Occipital lobe (tissue), 2 donors: ENCODE results near the gene BRK1. TPM values are rescaled to one million over a fixed set of nuclear protein-coding genes. Genes with fewer than 3 reads are reported as not detected.
"Not testable (repeated sequence)": the region's sequence is repeated elsewhere in the genome, so short reads cannot be mapped to it uniquely, and the experiment has no call there.

Source experiments
- DNase-seq: peaks from one replicate; lab custom pipeline; 2025; lab: John Stamatoyannopoulos, UW
- total RNA-seq: library from RNA; depleted of rRNA; stranded (reverse); fragments of >200 nt; gene quantifications from one replicate; pipeline ENCODE4 v1.2.3, GENCODE V29; 2014

BRK1 gene
- total RNA-seq, 1 donor from 2014 or later = 99.2 TPM

DNA sequence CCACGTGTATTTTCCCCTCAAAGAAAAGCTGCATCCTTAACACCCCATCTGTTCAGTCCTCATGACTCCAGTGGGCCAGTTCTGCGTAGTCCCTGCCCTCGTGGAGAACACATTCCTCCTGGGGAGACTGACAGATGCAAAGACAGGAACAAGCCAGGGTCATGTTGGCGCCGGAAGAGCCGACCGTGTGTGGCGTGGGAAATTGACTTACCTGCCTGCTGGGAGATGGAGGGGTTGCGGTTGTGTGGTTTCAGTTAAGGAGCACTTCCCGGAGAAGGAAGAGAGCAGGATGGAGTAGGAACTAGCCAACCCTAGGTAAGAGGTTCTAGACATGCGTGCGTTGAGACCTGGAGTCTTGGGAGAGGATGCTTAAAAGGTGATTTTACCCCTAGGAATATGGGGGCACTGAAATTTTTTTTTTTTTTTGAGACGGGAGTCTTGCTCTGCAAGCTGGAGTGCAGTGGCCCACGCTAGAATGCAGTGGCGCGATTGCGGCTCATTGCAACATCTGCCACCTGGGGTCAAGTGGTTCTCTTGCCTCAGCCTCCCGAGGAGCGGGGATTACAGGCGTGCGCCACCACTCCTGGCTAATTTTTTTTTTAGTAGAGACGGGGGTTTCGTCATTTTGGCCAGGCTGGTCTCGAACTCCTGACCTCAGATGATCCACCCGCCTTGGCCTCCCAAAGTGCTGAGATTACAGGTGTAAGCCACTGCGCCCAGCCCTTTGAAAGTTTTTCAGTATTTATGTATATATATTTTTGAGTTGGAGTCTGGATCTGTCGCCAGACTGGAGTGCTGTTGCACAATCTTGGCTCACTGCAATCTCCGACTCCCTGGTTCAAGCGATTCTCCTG lies 27.5 kb downstream of the BRK1 start:
- no peak for DNase-seq

DNA sequence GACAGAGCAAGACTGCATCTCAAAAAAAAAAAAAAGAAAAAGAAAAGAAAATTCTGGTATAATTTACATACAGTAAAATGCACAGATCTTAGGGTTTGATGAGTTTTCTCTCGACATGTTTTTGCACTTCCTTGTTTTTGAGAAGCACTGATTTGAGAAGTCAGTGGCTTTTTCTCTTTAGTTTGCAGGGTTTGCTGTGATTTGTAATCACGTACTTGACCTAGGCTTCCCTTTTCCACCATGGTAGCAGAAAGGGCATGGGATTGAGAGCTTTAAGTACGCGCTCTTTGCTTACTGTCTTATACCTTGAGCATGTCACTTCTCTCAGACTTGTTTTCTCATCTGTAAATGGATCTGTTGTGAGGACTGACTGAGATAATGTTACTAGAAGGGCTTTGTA lies 30.2 kb downstream of the BRK1 start:
- DNase-seq = no peak

DNA sequence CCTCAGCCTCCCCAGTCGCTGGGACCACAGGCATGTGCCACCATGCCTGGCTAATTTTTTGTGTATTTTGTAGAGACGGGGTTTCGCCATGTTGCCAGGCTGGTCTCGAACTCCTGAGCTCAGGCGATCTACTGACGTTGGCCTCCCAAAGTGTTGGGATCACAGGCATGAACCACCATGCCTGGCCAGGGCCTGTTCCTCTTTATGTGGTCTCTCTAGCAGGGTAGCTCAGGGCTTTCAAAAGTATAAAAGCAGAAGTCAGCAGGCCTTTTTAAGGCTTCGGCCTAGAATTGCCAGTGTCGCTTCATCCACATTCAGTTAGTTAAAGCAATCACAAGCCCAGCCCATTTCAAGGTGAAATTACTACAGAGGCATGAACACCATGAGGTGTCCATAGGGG lies 33.8 kb downstream of the BRK1 start:
- no peak for DNase-seq

DNA sequence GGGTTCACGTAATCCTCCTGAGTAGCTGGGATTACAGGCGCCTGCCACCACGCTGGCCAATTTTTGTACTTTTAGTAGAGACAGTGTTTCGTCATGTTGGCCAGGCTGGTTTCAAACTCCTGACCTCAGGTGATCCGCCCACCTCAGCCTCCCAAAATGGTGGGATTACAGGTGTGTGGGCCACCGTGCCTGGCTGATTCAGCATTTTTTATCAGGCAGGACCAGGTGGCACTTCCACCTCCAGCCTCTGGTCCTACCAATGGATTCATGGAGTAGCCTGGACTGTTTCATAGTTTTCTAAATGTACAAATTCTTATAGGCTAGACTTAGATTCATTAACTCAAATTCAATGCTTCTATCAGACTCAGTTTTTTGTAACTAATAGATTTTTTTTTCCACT lies 35.5 kb downstream of the BRK1 start:
- DNase-seq = no peak

DNA sequence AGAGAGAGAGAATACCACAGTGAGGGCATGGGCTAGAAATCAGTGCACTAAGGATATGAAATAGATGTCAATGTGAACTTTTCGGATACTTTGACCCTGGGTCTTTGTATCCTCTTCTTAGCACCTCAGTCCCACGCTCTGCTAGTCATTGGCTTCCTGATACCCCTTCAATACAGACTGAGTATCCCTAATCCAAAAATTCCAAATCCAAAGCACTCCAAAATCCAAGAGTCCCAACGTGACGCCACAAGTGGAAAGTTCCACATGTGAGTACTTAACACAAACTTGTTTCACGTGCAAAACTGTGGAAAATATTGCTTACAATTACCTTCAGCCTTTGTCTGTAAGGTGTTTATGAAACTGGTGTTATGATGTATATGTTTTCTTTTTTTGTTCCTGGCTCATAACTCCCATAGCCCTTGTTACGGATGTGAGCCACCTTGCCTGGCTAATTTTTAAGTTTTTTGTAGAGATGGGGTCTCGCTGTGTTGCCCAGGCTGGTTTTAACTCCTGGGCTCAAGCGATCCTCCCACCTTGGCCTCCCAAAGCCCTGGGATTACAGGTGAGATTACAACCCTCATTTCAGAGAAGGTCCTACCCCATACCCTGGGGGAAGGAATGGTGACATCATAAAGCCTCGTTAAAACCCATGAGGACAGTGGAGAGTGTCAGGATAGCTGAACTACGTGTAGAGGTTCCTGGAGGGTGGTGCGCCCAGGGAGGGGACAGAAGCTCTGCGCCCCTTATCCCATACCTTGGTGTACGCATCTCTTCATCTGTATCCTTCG lies 39.1 kb downstream of the BRK1 start:
- no peak for DNase-seq

DNA sequence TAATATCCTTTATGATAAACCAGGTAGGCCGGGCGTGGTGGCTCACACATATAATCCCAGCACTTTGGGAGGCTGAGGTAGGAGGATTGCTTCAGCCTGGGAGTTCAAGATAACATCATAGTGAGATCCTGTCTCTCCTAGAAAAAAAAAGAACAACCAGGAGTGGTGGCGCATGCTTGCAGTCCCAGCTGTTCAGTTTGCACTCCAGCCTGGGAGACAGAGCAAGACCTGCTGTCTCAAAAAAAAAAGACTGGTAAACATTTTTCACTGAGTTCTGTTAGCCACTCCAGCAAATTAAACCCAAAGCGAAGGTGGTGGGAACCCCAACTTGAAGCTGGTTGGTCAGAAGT lies 39.6 kb downstream of the BRK1 start:
- no peak for DNase-seq

DNA sequence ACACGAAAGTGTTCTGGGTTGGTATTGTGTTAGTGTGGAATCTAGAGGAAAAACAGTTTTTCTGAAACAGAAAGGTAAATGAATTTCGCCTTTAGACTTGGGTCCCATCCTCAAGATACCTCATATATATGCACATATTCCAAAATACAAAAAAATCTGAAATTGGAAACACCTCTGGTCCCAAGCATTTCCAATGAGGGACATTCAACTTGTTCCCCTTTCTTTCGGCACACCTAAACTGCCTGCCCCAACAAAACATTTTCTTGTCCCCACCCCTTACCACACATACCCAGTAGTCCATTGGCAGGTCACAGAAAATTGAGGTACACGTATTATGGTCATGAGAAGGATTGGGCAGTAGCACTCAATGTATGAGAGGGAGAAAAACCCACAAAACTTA lies 40.2 kb downstream of the BRK1 start:
- no peak for DNase-seq

DNA sequence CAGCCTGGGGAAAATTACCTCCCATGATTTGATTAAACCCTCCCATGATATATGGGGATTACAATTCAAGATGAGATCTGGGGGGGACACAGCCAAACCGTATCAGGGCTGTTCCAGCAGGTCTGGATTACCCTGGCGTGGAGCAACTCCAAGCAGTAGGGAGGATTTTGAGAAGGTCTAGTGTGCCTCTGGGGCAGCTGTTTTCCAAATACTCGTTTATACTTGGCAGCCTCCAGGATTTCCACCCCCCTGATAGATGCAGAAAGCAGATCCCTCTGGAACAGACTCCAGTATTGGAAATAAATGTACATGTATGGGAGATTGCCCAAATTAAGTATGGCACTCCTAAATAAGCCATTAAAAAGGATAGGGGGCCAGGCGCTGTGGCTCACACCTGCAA lies 41.6 kb downstream of the BRK1 start:
- DNase-seq = no peak

DNA sequence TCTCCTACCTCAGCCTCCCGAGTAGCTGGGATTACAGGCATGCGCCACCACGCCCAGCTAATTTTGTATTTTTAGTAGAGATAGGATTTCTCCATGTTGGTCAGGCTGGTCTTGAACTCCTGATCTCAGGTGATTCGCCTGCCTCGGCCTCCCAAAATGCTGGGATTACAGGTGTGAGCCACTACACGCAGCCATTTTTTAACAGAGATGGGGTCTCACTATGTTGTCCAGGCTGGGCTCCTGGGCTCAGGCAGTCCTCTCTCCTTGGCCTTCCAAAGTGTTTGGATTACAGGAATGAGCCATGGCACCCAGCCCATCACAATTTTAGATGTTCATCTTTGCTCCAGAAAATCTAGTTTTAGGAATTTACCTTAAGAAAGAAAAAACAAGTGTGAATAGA lies 43.1 kb downstream of the BRK1 start:
- DNase-seq = not testable (repeated sequence)

DNA sequence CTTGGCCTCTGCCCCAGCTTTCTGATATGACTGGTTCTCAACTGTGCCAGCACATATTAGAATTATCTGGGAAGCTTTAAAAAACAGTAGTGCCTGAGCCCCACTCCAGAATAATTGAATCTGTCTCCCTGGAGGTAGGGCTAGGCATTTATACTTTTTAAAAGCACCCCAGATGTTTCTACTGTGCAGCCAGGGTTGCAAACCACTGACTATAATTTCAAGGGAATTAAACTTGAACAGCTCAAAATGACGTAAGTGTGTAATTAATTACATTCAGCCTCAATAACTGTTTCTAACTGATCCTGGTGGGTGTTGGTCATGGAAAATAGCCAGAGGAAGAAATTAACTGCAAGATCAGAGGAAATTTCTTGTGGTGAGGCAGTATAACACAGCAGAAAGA lies 44.9 kb downstream of the BRK1 start:
- no peak for DNase-seq

DNA sequence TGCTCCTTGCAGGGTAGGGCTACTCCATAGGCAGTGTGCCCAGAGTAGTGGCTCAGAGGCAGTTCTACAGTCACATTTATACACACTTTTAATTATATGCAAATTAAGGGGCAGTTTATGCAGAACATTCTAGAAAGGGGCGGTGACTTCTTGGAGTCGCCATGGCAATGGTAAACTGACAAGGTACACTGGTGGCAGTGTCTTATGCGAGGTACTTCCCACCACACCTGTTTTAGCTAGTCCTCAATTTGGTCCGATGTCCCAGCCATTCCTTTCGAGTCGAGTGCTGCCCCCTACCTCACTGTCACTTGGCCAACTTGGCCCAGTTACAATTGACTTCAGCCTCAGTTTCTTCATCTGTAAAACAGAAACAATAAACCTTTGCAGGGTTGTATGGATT lies 45.5 kb downstream of the BRK1 start:
- no peak for DNase-seq

DNA sequence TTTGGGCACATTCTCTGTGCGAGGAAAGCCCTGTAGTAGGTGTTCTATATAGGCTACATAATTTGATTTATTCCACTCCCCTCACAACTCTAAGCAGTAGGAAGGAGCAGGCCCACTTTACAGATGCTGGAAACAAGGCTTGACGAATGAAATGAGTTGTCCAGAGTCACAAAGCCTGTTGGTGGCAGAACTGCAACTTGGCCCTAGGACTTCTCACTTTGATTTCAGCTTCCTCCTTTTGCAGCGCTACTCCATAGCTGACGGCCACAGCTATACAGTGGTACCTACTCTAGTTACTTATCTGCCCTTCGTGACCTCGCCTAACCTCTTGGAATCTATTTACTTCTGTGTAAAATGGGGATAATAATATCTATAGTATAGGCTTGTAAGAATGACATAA lies 46.7 kb downstream of the BRK1 start:
- DNase-seq = no peak

DNA sequence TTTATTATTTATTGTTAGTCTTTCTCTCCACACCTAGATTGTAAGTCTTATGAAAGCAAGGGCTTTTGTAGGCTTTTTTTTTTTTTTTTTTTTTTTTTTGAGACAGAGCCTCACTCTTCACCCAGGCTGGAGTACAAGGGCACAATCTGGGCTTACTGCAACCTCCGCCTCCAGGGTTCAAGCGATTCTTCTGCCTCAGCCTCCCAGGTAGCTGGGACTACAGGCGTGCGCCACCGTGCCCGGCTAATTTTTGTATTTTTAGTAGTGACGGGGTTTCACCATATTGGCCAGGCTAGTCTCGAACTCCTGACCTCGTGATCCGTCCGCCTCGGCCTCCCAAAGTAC lies 48.7 kb downstream of the BRK1 start:
- DNase-seq = not testable (repeated sequence)

DNA sequence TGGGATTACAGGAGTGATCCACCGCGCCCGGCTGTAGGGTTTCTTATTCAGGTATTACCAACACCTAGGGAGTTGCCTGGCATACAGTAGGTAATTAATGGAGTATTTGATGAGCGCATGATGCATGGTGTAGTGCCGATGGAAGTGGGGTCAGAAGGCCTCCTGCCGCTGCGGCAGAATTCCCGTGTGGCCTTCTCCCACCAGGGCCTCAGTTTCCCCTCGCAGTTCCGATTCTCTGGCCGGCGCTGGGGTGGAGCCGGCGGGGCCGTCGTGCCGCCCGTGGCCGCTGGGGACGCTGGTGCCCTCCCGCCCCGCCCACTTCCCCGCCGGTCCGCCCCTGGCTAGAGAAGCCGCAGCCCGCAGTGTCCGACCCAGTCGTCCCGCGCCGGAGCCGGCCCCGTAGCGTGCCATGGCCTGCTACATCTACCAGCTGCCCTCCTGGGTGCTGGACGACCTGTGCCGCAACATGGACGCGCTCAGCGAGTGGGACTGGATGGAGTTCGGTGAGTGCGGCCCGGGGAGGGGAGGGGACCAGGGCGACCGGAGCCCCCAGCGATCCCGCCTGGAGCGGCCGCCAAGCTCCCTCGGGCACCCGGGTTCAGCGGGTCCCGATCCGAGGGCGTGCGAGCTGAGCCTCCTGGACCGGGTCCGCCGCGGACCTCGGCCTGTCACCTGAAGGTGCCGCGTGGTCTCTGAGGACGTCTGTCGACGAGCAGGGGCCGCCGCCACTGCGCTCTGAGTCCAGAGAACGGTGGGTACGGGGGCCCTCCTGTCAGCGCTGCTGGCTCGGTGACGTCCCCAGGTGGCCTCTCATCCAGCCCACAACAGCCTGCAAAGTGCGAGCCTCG lies 49.3 kb downstream of the BRK1 start, which contains the start of gene IRAK2:
IRAK2 (plus strand) TSS at position 374 of the 848 bp plus-strand sequence; CDS start at position 410, 36 bp downstream.
- DNase-seq = peak; percentile 25

DNA sequence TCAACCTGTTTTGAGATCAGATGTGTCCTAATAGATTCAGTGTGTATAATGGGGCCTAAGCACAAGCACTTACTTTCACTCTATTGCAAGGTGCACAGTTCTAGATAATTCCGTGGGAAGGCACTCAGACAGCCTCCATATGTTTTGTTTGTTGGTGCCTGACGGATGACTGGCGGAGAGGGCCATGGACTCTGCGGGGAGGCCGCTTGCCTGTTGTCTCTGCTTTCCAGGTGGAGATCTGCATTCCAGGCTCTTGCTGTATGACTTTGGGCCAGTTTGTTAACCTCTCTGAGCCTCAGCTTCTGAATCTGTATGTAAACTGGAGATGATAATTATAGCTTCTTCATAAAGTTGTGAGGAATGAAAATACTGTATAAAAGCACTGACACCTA lies 50.7 kb downstream of the BRK1 start:
- DNase-seq = no peak

DNA sequence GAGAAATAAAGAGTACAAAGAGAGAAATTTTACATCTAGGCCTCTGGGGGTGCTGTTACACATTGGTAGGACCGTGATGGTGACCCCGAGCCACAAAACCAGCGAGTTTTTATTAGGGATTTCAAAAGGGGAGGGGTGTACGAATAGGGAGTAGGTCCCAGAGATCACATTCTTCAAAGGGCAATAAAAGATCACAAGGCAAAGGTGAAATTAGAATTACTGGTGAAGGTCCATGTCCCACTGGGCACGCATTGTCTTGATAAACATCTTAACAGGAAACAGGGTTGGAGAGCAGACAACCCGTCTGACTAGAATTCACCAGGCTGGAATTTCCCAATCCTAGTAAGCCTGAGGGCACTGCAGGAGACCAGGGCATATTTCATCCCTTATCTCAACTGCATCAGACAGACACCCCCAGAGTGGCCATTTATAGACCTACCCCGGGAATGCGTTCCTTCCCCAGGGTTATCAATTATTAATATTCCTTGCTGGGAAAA lies 53.6 kb downstream of the BRK1 start:
- DNase-seq = no peak

DNA sequence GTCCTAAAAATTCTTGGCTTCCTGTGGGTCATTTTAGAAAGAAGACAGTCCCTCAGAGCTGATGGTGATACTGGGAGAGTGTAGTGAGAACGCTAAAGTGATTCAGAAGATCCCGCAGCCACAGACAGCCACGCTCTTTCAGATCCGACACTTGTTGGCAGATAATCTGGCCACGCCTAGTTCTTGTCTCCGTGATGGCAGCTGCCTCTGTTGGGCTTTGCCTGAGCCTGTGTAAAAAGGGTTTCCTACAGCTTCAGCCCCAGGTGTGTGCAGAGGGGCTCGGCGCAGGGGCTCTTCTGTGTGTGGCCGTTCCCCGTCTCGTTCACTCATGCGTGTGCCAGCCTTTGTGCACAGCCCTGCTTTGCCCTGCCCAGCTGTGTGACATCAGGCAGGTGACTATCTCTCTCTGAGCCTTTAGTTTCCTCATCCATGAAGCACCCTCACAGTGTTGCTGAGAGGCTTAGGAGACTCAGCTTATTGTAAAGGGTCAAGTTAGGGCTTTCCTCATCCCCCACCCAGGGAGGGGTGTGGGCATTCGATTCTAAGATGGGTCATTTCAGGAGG lies 55.5 kb downstream of the BRK1 start:
- no peak for DNase-seq

DNA sequence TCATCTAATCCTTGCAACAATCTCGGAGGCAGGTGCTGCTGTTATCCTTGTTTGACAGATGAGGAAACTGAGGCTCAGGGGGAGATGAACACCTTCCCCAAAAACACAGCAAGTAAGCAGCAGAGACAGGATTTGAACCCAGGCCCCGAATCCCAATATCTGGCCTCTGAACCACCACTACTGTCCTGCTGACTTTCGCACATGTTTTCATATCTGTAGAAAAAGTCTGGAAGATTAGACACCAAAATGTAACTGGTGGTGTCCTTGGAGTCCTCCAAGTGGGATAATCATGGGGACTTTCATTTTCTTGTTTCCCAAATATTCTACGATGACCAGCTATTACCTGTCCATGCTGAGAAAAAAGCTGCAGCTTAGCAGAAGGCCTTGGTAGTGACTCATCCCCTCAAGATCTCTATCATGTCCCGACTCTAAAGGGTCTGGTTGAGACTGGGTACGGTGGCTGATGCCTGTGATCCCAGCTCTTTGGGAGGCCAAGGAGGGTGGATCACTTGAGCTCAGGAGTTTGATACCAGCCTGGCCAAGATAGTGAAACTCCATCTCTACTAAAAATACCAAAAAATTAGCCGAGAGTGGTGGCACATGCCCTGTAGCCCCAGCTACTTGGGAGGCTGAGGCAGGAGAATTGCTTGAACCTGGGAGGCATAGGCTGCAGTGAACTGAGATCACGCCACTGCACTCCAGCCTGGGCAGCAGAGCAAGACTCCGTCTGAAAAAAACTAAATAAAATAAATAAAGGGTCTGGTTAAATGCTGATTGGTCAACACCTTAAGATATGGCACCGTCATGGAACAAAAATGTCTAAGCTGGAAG lies 57.8 kb downstream of the BRK1 start:
- no peak for DNase-seq

DNA sequence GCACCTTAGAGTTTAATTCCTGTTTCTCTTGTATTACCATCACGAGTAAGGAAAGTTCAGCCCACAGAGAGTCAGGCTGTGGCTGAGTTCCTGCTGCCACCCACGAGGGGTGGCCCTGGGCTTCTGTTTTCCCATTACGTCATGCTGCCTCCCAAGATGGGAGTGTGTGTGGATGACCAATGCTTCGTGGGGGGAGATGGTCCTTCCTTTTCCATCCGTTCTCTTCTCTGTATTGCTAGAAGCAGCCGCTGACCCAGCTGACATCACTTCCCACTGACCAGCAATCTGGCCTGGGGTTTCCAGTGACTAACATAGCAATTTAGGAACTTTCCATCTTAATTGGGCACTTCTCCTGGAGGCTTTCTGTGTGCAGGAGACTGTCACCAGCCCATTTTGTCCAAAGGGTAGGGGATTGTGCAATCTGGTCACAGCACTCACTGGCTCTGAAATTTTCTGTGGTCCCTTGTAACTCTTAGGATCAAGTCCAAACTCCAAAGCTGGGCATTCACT lies 58.5 kb downstream of the BRK1 start:
- peak; percentile 44 for DNase-seq

DNA sequence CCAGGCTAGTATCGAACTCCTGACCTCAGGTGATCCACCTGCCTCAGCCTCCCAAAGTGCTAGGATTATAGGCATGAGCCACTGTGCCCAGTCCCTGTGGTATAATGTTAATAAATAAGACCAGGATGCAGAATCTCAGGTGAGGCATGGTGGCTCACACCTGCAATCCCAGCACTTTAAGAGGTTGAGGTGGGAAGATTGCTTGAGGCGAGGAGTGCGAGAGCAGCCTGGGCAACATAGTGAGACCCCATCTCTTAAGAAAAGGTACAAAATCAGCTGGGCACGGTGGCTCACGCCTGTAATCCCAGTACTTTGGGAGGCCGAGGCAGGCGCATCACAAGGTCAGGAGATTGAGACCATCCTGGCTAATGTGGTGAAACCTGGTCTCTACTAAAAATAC lies 59.9 kb downstream of the BRK1 start:
- DNase-seq = not testable (repeated sequence)
